Measurements from ENCODE around the gene CACNA2D3. TPM values are rescaled to one million over a fixed set of nuclear protein-coding genes. Genes with fewer than 3 reads are reported as not detected.

Gene CACNA2D3
- total and polyA plus RNA-seq, 4 donors: 0.06 to 0.37 (median 0.08) TPM; not detected in 1

- H3K9me3 ChIP-seq (ENCODE audit: control insufficient read depth in 4 of 4, low read length in 3 of 4): no peaks in the 10 kb centered on the region
- H3K4me1 ChIP-seq (ENCODE audit: control insufficient read depth in 4 of 4, insufficient read depth in 4 of 4, low read length in 3 of 4): peaks cover 2 to 12% (median 9%) of the 10 kb centered on the region in 4 donors
- H3K27ac ChIP-seq (ENCODE audit: low read depth in 1 of 2, low read length in 2 of 2): no peak overlapping the region
- H3K36me3 ChIP-seq (ENCODE audit: control insufficient read depth in 4 of 4, insufficient read depth in 3 of 4, low read depth in 1 of 4, low read length in 3 of 4): no peaks in the 10 kb centered on the region
- WGBS: 88% methylated on average over 7 of the region's 7 CpGs
- no peak overlapping the region for H3K9ac ChIP-seq (ENCODE audit: low read depth in 1 of 2, low read length in 2 of 2)
- H3K4me3 ChIP-seq (ENCODE audit: low read depth in 1 of 3, low read length in 3 of 3): no peak overlapping the region
- TF ChIP-seq RXRA (IDR thresholded peaks at IDR 0.05) (no peak), FOXA2 (IDR thresholded peaks at IDR 0.05) (no peak), RAD21 (IDR thresholded peaks at IDR 0.05) (no peak)
- no peaks in the 10 kb centered on the region for H3K27me3 ChIP-seq (ENCODE audit: control insufficient read depth in 4 of 4, insufficient read depth in 4 of 4, low read length in 3 of 4)
- no peak for DNase-seq (ENCODE audit: low spot score)
These were observed 204.6 kb downstream of the CACNA2D3 start for GRCh38 chr3:54326951-54327350.

- Histone ChIP-seq H3K36me3 (ENCODE audit: control insufficient read depth in 4 of 4, insufficient read depth in 3 of 4, low read depth in 1 of 4, low read length in 3 of 4) (no peaks in the 10 kb centered on the region), H3K27me3 (ENCODE audit: control insufficient read depth in 4 of 4, insufficient read depth in 4 of 4, low read length in 3 of 4) (no peaks in the 10 kb centered on the region), H3K4me3 (ENCODE audit: low read depth in 1 of 3, low read length in 3 of 3) (no peak overlapping the region), H3K9ac (ENCODE audit: low read depth in 1 of 2, low read length in 2 of 2) (no peak overlapping the region), H3K9me3 (ENCODE audit: control insufficient read depth in 4 of 4, low read length in 3 of 4) (no peaks in the 10 kb centered on the region), H3K27ac (ENCODE audit: low read depth in 1 of 2, low read length in 2 of 2) (no peak overlapping the region), H3K4me1 (ENCODE audit: control insufficient read depth in 4 of 4, insufficient read depth in 4 of 4, low read length in 3 of 4) (no peaks in the 10 kb centered on the region)
- TF ChIP-seq RAD21 (IDR thresholded peaks at IDR 0.05) (no peak), ZBTB33 (IDR thresholded peaks at IDR 0.05) (no peak), FOXA1 (IDR thresholded peaks at IDR 0.05) (no peak), JUND (IDR thresholded peaks at IDR 0.05) (no peak), MAX (IDR thresholded peaks at IDR 0.05) (no peak), SP1 (IDR thresholded peaks at IDR 0.05) (no peak), HNF4A (conservative IDR thresholded peaks at IDR 0.05) (no peak)
- no peak for DNase-seq (ENCODE audit: low spot score)
- WGBS: 89% methylated on average over 2 of the region's 2 CpGs
These were observed 209.0 kb downstream of the CACNA2D3 start for GRCh38 chr3:54331341-54331740.

- WGBS: 69% methylated on average over 6 of the region's 6 CpGs
- Histone ChIP-seq H3K4me3 (ENCODE audit: low read depth in 1 of 3, low read length in 3 of 3) (no peak overlapping the region), H3K9me3 (ENCODE audit: control insufficient read depth in 4 of 4, low read length in 3 of 4) (no peaks in the 10 kb centered on the region), H3K4me1 (ENCODE audit: control insufficient read depth in 4 of 4, insufficient read depth in 4 of 4, low read length in 3 of 4) (no peaks in the 10 kb centered on the region), H3K27ac (ENCODE audit: low read depth in 1 of 2, low read length in 2 of 2) (no peak overlapping the region), H3K9ac (ENCODE audit: low read depth in 1 of 2, low read length in 2 of 2) (no peak overlapping the region), H3K36me3 (ENCODE audit: control insufficient read depth in 4 of 4, insufficient read depth in 3 of 4, low read depth in 1 of 4, low read length in 3 of 4) (no peaks in the 10 kb centered on the region), H3K27me3 (ENCODE audit: control insufficient read depth in 4 of 4, insufficient read depth in 4 of 4, low read length in 3 of 4) (no peaks in the 10 kb centered on the region)
- no peak for TF ChIP-seq GABPA (IDR thresholded peaks at IDR 0.05 in 1 of 2, conservative IDR thresholded peaks at IDR 0.05 in 1 of 2)
- no peak for TF ChIP-seq CTCF (IDR thresholded peaks at IDR 0.05; ENCODE audit: low read depth, low read length, missing input control)
- TF ChIP-seq MAX (IDR thresholded peaks at IDR 0.05): no peak
- TF ChIP-seq FOXA1 (IDR thresholded peaks at IDR 0.05): no peak
- no peak for TF ChIP-seq HNF4G (IDR thresholded peaks at IDR 0.05)
- no peak for TF ChIP-seq SP1 (IDR thresholded peaks at IDR 0.05)
- no peak for TF ChIP-seq JUND (IDR thresholded peaks at IDR 0.05)
- TF ChIP-seq HNF4A (conservative IDR thresholded peaks at IDR 0.05): no peak
- TF ChIP-seq ZBTB33 (IDR thresholded peaks at IDR 0.05): no peak
- TF ChIP-seq EGR1 (IDR thresholded peaks at IDR 0.05; ENCODE audit: low read depth in 2 of 2): no peak
- no peak for TF ChIP-seq FOXA2 (IDR thresholded peaks at IDR 0.05)
- TF ChIP-seq ATF3 (IDR thresholded peaks at IDR 0.05): no peak
- TF ChIP-seq TAF1 (conservative IDR thresholded peaks at IDR 0.05): no peak
- TF ChIP-seq NR2F2 (IDR thresholded peaks at IDR 0.05): no peak
- no peak for TF ChIP-seq YY1 (IDR thresholded peaks at IDR 0.05)
- no peak for TF ChIP-seq RXRA (IDR thresholded peaks at IDR 0.05)
- TF ChIP-seq RAD21 (IDR thresholded peaks at IDR 0.05): no peak
- no peak for TF ChIP-seq REST (IDR thresholded peaks at IDR 0.05)
- DNase-seq (ENCODE audit: low spot score): no peak
These were observed 215.5 kb downstream of the CACNA2D3 start for GRCh38 chr3:54337846-54338245.
